Measurements from ENCODE around the gene CENPI. TPM values are rescaled to one million over a fixed set of nuclear protein-coding genes. Genes with fewer than 3 reads are reported as not detected.

Gene CENPI
- total RNA-seq, 1 experiment from 2014 or later = 19.8 TPM

- no TSS peak for BruUV-seq (replicated peaks)
- H3K4me1 Mint-ChIP-seq (ENCODE audit: low read depth, unreplicated experiment) = no peaks in the 10 kb centered on the region
- CTCF ChIA-PET = no interaction called here
- POLR2A ChIA-PET = no interaction called here
- no peaks in the 10 kb centered on the region for H3K36me3 Mint-ChIP-seq (ENCODE audit: insufficient read depth, unreplicated experiment)
- Histone ChIP-seq H3K36me3 (ENCODE audit: control insufficient read depth, insufficient read depth, low read length) (no peaks in the 10 kb centered on the region), H3K4me3 (ENCODE audit: low read depth, low read length) (no peak overlapping the region), H3K4me1 (no peaks in the 10 kb centered on the region), H3K27me3 (replicated peaks; ENCODE audit: control insufficient read depth, insufficient read depth, low read length) (no peaks in the 10 kb centered on the region), H3K9me3 (no peaks in the 10 kb centered on the region)
- no peak for TF ChIP-seq CTCF (IDR thresholded peaks at IDR 0.05; ENCODE audit: insufficient read depth in 1 of 2, low read depth in 1 of 2, low read length in 1 of 2, severe bottlenecking in 1 of 2, unreplicated experiment in 1 of 2)
- no peaks in the 10 kb centered on the region for H3K9me3 Mint-ChIP-seq (ENCODE audit: unreplicated experiment)
- H3K4me3 Mint-ChIP-seq (ENCODE audit: unreplicated experiment) = no peak overlapping the region
- H3K27ac Mint-ChIP-seq (ENCODE audit: unreplicated experiment) = no peak overlapping the region
- peaks cover 3% of the 10 kb centered on the region for H3K27me3 Mint-ChIP-seq (ENCODE audit: insufficient read depth, unreplicated experiment)
- DNase-seq = no peak
- intact Hi-C loops (cut with micrococcal nuclease; ENCODE audit: unreplicated experiment) = loop anchor here (10.0 kb wide), 1 partner anchor 197 kb away; no protein-coding TSS in a partner anchor
Measured at GRCh38 chrX:101091817-101092216, 6.2 kb upstream of the CENPI start.

GRCh38 chrX:101108284-101108683, 10.3 kb downstream of the CENPI start:
- no peaks in the 10 kb centered on the region for H3K9me3 ChIP-seq
- no peak overlapping the region for H3K4me3 Mint-ChIP-seq (ENCODE audit: unreplicated experiment)
- no peaks in the 10 kb centered on the region for H3K4me1 ChIP-seq
- no peaks in the 10 kb centered on the region for H3K36me3 ChIP-seq (ENCODE audit: control insufficient read depth, insufficient read depth, low read length)
- peaks cover 37% of the 10 kb centered on the region for H3K36me3 Mint-ChIP-seq (ENCODE audit: insufficient read depth, unreplicated experiment)
- no peak for DNase-seq
- H3K4me1 Mint-ChIP-seq (ENCODE audit: low read depth, unreplicated experiment) = no peaks in the 10 kb centered on the region
- no peak overlapping the region for H3K27ac Mint-ChIP-seq (ENCODE audit: unreplicated experiment)
- H3K27me3 Mint-ChIP-seq (ENCODE audit: insufficient read depth, unreplicated experiment) = no peaks in the 10 kb centered on the region
- no peak overlapping the region for H3K4me3 ChIP-seq (ENCODE audit: low read depth, low read length)
- no peaks in the 10 kb centered on the region for H3K27me3 ChIP-seq (replicated peaks; ENCODE audit: control insufficient read depth, insufficient read depth, low read length)
- POLR2A ChIA-PET = no interaction called here
- CTCF ChIA-PET = no interaction called here
- H3K9me3 Mint-ChIP-seq (ENCODE audit: unreplicated experiment) = no peaks in the 10 kb centered on the region
- BruUV-seq (replicated peaks) = no TSS peak
- intact Hi-C loops (cut with micrococcal nuclease; ENCODE audit: unreplicated experiment) = no loop called here
- TF ChIP-seq CTCF (IDR thresholded peaks at IDR 0.05; ENCODE audit: insufficient read depth in 1 of 2, low read depth in 1 of 2, low read length in 1 of 2, severe bottlenecking in 1 of 2, unreplicated experiment in 1 of 2) = no peak

GRCh38 chrX:101117701-101118100, 19.7 kb downstream of the CENPI start:
- Mint-ChIP-seq H3K27me3 (ENCODE audit: insufficient read depth, unreplicated experiment) (no peaks in the 10 kb centered on the region), H3K4me3 (ENCODE audit: unreplicated experiment) (no peak overlapping the region), H3K27ac (ENCODE audit: unreplicated experiment) (no peak overlapping the region), H3K4me1 (ENCODE audit: low read depth, unreplicated experiment) (no peaks in the 10 kb centered on the region), H3K9me3 (ENCODE audit: unreplicated experiment) (no peaks in the 10 kb centered on the region), H3K36me3 (ENCODE audit: insufficient read depth, unreplicated experiment) (peaks cover 31% of the 10 kb centered on the region)
- intact Hi-C loops (cut with micrococcal nuclease; ENCODE audit: unreplicated experiment) = no loop called here
- no peak for DNase-seq
- H3K4me1 ChIP-seq = no peaks in the 10 kb centered on the region
- TF ChIP-seq CTCF (IDR thresholded peaks at IDR 0.05; ENCODE audit: insufficient read depth in 1 of 2, low read depth in 1 of 2, low read length in 1 of 2, severe bottlenecking in 1 of 2, unreplicated experiment in 1 of 2) = no peak
- ChIA-PET CTCF (no interaction called here), POLR2A (no interaction called here)
- H3K36me3 ChIP-seq (ENCODE audit: control insufficient read depth, insufficient read depth, low read length) = no peaks in the 10 kb centered on the region
- H3K9me3 ChIP-seq = no peaks in the 10 kb centered on the region
- H3K27me3 ChIP-seq (replicated peaks; ENCODE audit: control insufficient read depth, insufficient read depth, low read length) = no peaks in the 10 kb centered on the region
- H3K4me3 ChIP-seq (ENCODE audit: low read depth, low read length) = no peak overlapping the region
- BruUV-seq (replicated peaks) = no TSS peak

Data from Caco-2 (cell line).